HEK293T (cell line): ENCODE results near the gene CACHD1.

ENCODE experiments used
- ARNT ChIP-seq: fragments of 450-650 bp; IDR thresholded peaks from 2 replicates; pipeline ENCODE4 v1.6.1; 2017; ENCODE audit warnings: mild to moderate bottlenecking
- BHLHE40 ChIP-seq: fragments of 450-650 bp; IDR thresholded peaks from 2 replicates; pipeline ENCODE4 v1.6.1; 2016; ENCODE audit warnings: mild to moderate bottlenecking, moderate library complexity, borderline replicate concordance
- FOXA1 ChIP-seq: fragments of 450-650 bp; IDR thresholded peaks from 2 replicates; pipeline ENCODE4 v1.6.1; 2016; ENCODE audit warnings: mild to moderate bottlenecking
- SUZ12 ChIP-seq: fragments of 450-650 bp; IDR thresholded peaks from 2 replicates; pipeline ENCODE4 v1.6.1; 2016; ENCODE audit warnings: mild to moderate bottlenecking
- TARDBP ChIP-seq: fragments of 450-650 bp; IDR thresholded peaks from 2 replicates; pipeline ENCODE4 v1.6.1; 2016

DNA sequence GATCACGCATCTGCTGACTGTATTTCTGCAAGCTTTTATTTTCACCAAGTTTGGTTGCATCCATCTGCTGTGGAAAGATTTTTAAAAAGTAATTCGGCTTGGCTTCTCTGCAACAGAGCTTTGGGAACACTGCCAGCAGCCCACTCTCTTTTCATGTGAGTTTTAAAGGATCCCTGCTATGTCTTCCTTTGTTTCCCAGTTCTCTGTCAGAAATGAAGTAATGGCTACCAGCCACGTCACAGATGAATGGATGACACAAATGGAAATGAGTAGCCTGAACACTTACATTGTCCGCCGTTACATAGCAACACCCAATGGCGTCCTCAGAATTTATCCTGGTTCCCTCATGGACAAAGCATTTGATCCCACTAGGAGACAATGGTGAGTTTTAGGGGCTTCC, 194.4 kb downstream of the CACHD1 start:
- TF ChIP-seq SUZ12, result no peak
- no peak for TF ChIP-seq ARNT
- no peak for TF ChIP-seq BHLHE40
- no peak for TF ChIP-seq TARDBP
- no peak for TF ChIP-seq FOXA1
